H1 (cell line): Measurements from ENCODE around the gene MMD. TPM values are rescaled to one million over a fixed set of nuclear protein-coding genes. Genes with fewer than 3 reads are reported as not detected.

Experiments
- CTCF ChIA-PET: fragments of 300-600 bp; sonication (Branson Sonifier 250); formaldehyde crosslinking; loops from one replicate; lab custom pipeline; 2021; ENCODE audit not compliant: partially characterized antibody; lab: Charles Lee
- POLR2A ChIA-PET: fragments of 300-600 bp; sonication (Branson Sonifier 250); formaldehyde crosslinking; loops from one replicate; lab custom pipeline; 2021; ENCODE audit warnings: inconsistent platforms; ENCODE audit not compliant: partially characterized antibody; lab: Charles Lee
- DNase-seq, 2 experiments: peaks; one replicate each; pipeline versions ENCODE4 v3.0.0 to v3.0.0-alpha.2; 2010 to 2022; ENCODE audit warnings: low spot score in 2 of 2, low read depth in 1 of 2, mixed read lengths in 1 of 2
- FAIRE-seq: peaks from 2 replicates; lab custom pipeline; 2011; peaks lifted over from hg19 to GRCh38; lab: Jason Lieb, UNC
- H2AFZ ChIP-seq: 2 replicates; pipeline ENCODE4 v1.8.1; 2012; ENCODE audit warnings: low read length, inconsistent platforms
- H2AK5ac ChIP-seq: 2 replicates; pipeline ENCODE4 v1.6.1; 2013; ENCODE audit warnings: low read depth, low read length
- H2BK120ac ChIP-seq: replicated peaks from 2 replicates; pipeline ENCODE3; 2013; ENCODE audit warnings: low read depth, low read length, inconsistent platforms
- H2BK12ac ChIP-seq: 2 replicates; pipeline ENCODE4 v1.6.1; 2013; ENCODE audit warnings: low read depth, low read length
- H2BK15ac ChIP-seq: 2 replicates; pipeline ENCODE4 v1.6.1; 2013; ENCODE audit warnings: low read length
- H2BK20ac ChIP-seq: 2 replicates; pipeline ENCODE4 v1.6.1; 2013; ENCODE audit warnings: low read length
- H2BK5ac ChIP-seq: 2 replicates; pipeline ENCODE4 v1.6.1; 2013; ENCODE audit warnings: low read depth, low read length
- H3K14ac ChIP-seq: 2 replicates; pipeline ENCODE4 v1.6.1; 2013; ENCODE audit warnings: inconsistent platforms; ENCODE audit not compliant: insufficient read length
- H3K18ac ChIP-seq: 2 replicates; pipeline ENCODE4 v1.6.1; 2013; ENCODE audit warnings: low read length; ENCODE audit errors: extremely low read depth
- H3K23ac ChIP-seq: 2 replicates; pipeline ENCODE4 v1.6.1; 2013; ENCODE audit warnings: inconsistent platforms; ENCODE audit not compliant: insufficient read length
- H3K23me2 ChIP-seq: 2 replicates; pipeline ENCODE4 v1.6.1; 2013; ENCODE audit warnings: low read depth, low read length
- H3K27ac ChIP-seq: 2 replicates; pipeline ENCODE4 v1.6.1; 2011; ENCODE audit warnings: low read depth, low read length, inconsistent platforms
- H3K27me3 ChIP-seq, 4 experiments: replicated peaks in 1 of 4; 1 replicate in 1 of 4; 2 replicates in 3 of 4; pipeline versions ENCODE4 v1.6.1 to v1.8.1; 2011 to 2013; ENCODE audit warnings: low read length in 3 of 4, mild to moderate bottlenecking in 3 of 4, inconsistent platforms in 2 of 4, mixed read lengths in 2 of 4, moderate library complexity in 1 of 4; ENCODE audit not compliant: control insufficient read depth in 3 of 4, insufficient read depth in 3 of 4; ENCODE audit errors: extremely low read depth in 1 of 4
- H3K36me3 ChIP-seq, 4 experiments: 2 replicates each; pipeline versions ENCODE4 v1.6.1 to v1.8.1; 2011 to 2013; ENCODE audit warnings: mild to moderate bottlenecking in 4 of 4, low read length in 3 of 4, moderate library complexity in 2 of 4, control low read depth in 1 of 4, inconsistent platforms in 1 of 4; ENCODE audit not compliant: insufficient read depth in 4 of 4, control insufficient read depth in 2 of 4
- H3K4ac ChIP-seq: replicated peaks from 2 replicates; pipeline ENCODE3; 2013; ENCODE audit warnings: low read length, low read depth, mixed read lengths, inconsistent platforms; ENCODE audit not compliant: insufficient read length
- H3K4me1 ChIP-seq, 4 experiments: replicated peaks in 1 of 4; 1 replicate in 1 of 4; 2 replicates in 3 of 4; pipeline versions ENCODE4 v1.6.1 to v1.8.1; 2011 to 2013; ENCODE audit warnings: low read length in 3 of 4, inconsistent platforms in 2 of 4, mixed read lengths in 1 of 4; ENCODE audit not compliant: insufficient read depth in 4 of 4, control insufficient read depth in 3 of 4
- H3K4me2 ChIP-seq, 2 experiments: 2 replicates each; pipeline versions ENCODE4 v1.6.1 to v1.8.1; 2011 to 2013; ENCODE audit warnings: low read depth in 2 of 2, low read length in 2 of 2, control low read depth in 1 of 2, inconsistent platforms in 1 of 2, mild to moderate bottlenecking in 1 of 2; ENCODE audit not compliant: insufficient read depth in 1 of 2
- H3K4me3 ChIP-seq, 4 experiments: fragments of 200-600, 300-600 bp in 1 of 4; sonication (generic), shearing (Covaris generic), sonication (Bioruptor Twin) in 1 of 4; 2 replicates each; pipeline versions ENCODE4 v1.5.1 to v1.8.1; 2011 to 2016; ENCODE audit warnings: low read length in 4 of 4, low read depth in 3 of 4, control low read depth in 2 of 4, inconsistent platforms in 2 of 4, mild to moderate bottlenecking in 2 of 4, mixed read lengths in 1 of 4, moderate library complexity in 1 of 4; ENCODE audit not compliant: insufficient read depth in 2 of 4; ENCODE audit errors: extremely low read depth in 1 of 4
- H3K56ac ChIP-seq: replicated peaks from 2 replicates; pipeline ENCODE3; 2013; ENCODE audit warnings: low read depth, mild to moderate bottlenecking, mixed read lengths, low read length, inconsistent platforms; ENCODE audit not compliant: insufficient read length
- H3K79me1 ChIP-seq: 2 replicates; pipeline ENCODE4 v1.6.1; 2013; ENCODE audit warnings: low read depth, low read length, control low read depth
- H3K79me2 ChIP-seq, 2 experiments: 2 replicates each; pipeline versions ENCODE4 v1.6.1 to v1.8.1; 2012 to 2013; ENCODE audit warnings: low read length in 2 of 2, mild to moderate bottlenecking in 2 of 2, inconsistent platforms in 1 of 2; ENCODE audit not compliant: insufficient read depth in 2 of 2, control insufficient read depth in 1 of 2
- H3K9ac ChIP-seq, 4 experiments: replicated peaks in 1 of 4; 1 replicate in 1 of 4; 2 replicates in 3 of 4; pipeline versions ENCODE4 v1.6.1 to v1.8.1; 2011 to 2013; ENCODE audit warnings: low read depth in 3 of 4, low read length in 3 of 4, control low read depth in 2 of 4, mild to moderate bottlenecking in 2 of 4, moderate library complexity in 2 of 4, inconsistent platforms in 1 of 4; ENCODE audit errors: extremely low read depth in 1 of 4
- H3K9me3 ChIP-seq, 2 experiments: 2 replicates each; pipeline versions ENCODE4 v1.6.1 to v1.8.1; 2012 to 2013; ENCODE audit warnings: mild to moderate bottlenecking in 2 of 2, moderate library complexity in 2 of 2, control low read depth in 1 of 2, inconsistent platforms in 1 of 2, low read depth in 1 of 2, low read length in 1 of 2, mixed read lengths in 1 of 2; ENCODE audit not compliant: insufficient read depth in 2 of 2
- H4K20me1 ChIP-seq, 2 experiments: replicated peaks in 1 of 2; 2 replicates each; pipeline versions ENCODE3 to v1.8.1; 2011 to 2013; ENCODE audit warnings: inconsistent platforms in 2 of 2, low read length in 2 of 2, mild to moderate bottlenecking in 1 of 2; ENCODE audit not compliant: insufficient read depth in 2 of 2, control insufficient read depth in 1 of 2
- H4K5ac ChIP-seq: 2 replicates; pipeline ENCODE4 v1.6.1; 2013; ENCODE audit warnings: low read length, low read depth, mixed read lengths, inconsistent platforms; ENCODE audit not compliant: insufficient read length
- H4K8ac ChIP-seq: 2 replicates; pipeline ENCODE4 v1.8.0; 2013; ENCODE audit warnings: mild to moderate bottlenecking, moderate library complexity, low read length, inconsistent platforms; ENCODE audit not compliant: insufficient read depth; ENCODE audit errors: extremely low read depth
- H4K91ac ChIP-seq: replicated peaks from 2 replicates; pipeline ENCODE3; 2013; ENCODE audit warnings: low read length, mixed read lengths, inconsistent platforms; ENCODE audit not compliant: insufficient read length
- CBX5 ChIP-seq: fragments of 300-800, 300-1000 bp; sonication (generic); IDR thresholded peaks from 2 replicates; pipeline ENCODE4 v1.7.1; 2016; ENCODE audit warnings: antibody characterized with exemption, low read length, low read depth
- CBX8 ChIP-seq: fragments of 300-800, 300-1000 bp; sonication (generic); IDR thresholded peaks from 2 replicates; pipeline ENCODE4 v1.7.1; 2016; ENCODE audit warnings: low read depth, low read length, borderline replicate concordance
- CHD1 ChIP-seq: IDR thresholded peaks from 2 replicates; pipeline ENCODE4 v1.6.1; 2012; ENCODE audit warnings: low read depth, low read length, improper control_type of control experiment
- EGR1 ChIP-seq: IDR thresholded peaks from 2 replicates; pipeline ENCODE4 v1.6.1; 2011; ENCODE audit warnings: low read depth, low read length, borderline replicate concordance
- EZH2 ChIP-seq: fragments of 200-600 bp; sonication (generic); IDR thresholded peaks from 2 replicates; pipeline ENCODE4 v1.7.1; 2012; ENCODE audit warnings: low read depth, mild to moderate bottlenecking, moderate library complexity, low read length, inconsistent platforms; ENCODE audit not compliant: severe bottlenecking
- GABPA ChIP-seq: IDR thresholded peaks from 2 replicates; pipeline ENCODE4 v1.6.1; 2011; ENCODE audit warnings: mild to moderate bottlenecking, low read length, moderate library complexity, borderline replicate concordance; ENCODE audit not compliant: insufficient read depth
- NRF1 ChIP-seq: IDR thresholded peaks from 2 replicates; pipeline ENCODE4 v1.6.1; 2011; ENCODE audit warnings: mild to moderate bottlenecking, low read depth, low read length, improper control_type of control experiment
- POLR2AphosphoS5 ChIP-seq: IDR thresholded peaks from 2 replicates; pipeline ENCODE4 v1.6.1; 2011; ENCODE audit warnings: low read depth, low read length
- SIX5 ChIP-seq: IDR thresholded peaks from 2 replicates; pipeline ENCODE4 v1.6.1; 2011; ENCODE audit warnings: mild to moderate bottlenecking, low read depth, low read length
- WGBS, 2 experiments: shearing (Covaris generic) in 1 of 2; methylation state at CpG; one replicate each; pipeline versions ENCODE4 v1.1.6 to v1.1.7; 2013 to 2015; ENCODE audit warnings: low lambda C conversion rate in 2 of 2, mixed read lengths in 2 of 2, inconsistent platforms in 1 of 2, low coverage in 1 of 2, missing lambda C conversion rate in 1 of 2; ENCODE audit not compliant: insufficient replicate concordance in 2 of 2, insufficient coverage in 1 of 2, insufficient read length in 1 of 2; ENCODE audit errors: extremely low coverage in 1 of 2, missing lambda C conversion rate in 1 of 2; 5-methylcytosine and 5-hydroxymethylcytosine counted together
- polyA plus RNA-seq, 7 experiments: library from polyadenylated mRNA; depleted of rRNA in 3 of 7; stranded (reverse) in 5 of 7; unstranded in 2 of 7; fragments of >200 nt in 5 of 7; fragments of 200-250 nt in 2 of 7; gene quantifications; 1 replicate in 5 of 7; 2 replicates in 1 of 7; 4 replicates in 1 of 7; pipeline versions ENCODE4 v1.2.1 to v1.2.3, GENCODE V29; 2011 to 2013; ENCODE audit warnings: missing spikeins in 2 of 7, mixed read lengths in 2 of 7
- total RNA-seq: library from RNA; stranded (reverse); fragmentation: NEBNext Ultra II Directional; extraction: Animal tissue kit (Norgen Biotek cat#: 25700); gene quantifications from 2 replicates; pipeline ENCODE4 v1.2.1, GENCODE V29; 2021

Gene MMD
- total and polyA plus RNA-seq, 2 of the 8 experiments (the other 6 are each of a cell fraction or from before 2014, with no cell fraction given) = 28.2 to 37.8 TPM

DNA sequence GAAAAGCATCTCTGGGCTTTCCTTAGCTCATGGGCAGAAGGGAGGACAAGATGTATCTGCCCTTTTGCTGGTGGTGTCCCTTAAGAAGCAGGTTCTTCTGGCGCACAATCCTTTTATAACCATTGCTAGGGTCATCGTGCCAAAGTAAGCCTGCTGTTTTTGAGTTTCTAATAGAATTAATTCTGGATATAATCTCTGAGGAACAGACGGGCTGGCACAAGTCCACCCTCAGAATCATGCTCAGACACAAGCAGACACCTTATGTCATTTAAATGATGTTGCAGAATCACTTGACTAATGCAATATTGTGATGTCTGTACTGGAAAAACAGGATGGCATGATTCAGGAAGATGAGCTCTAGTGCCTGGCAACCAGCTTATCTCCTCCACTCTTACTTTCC, 18.8 kb upstream of the MMD start:
- Histone ChIP-seq H3K23me2 (no peaks in the 10 kb centered on the region), H4K91ac (no peak overlapping the region), H3K9me3 (no peaks in the 10 kb centered on the region), H2BK15ac (no peak overlapping the region), H3K79me2 (no peaks in the 10 kb centered on the region), H3K9ac (no peak overlapping the region), H2BK12ac (no peak overlapping the region), H4K8ac (no peak overlapping the region), H2AFZ (no peak overlapping the region), H3K4me2 (no peak overlapping the region), H3K79me1 (no peaks in the 10 kb centered on the region), H3K27me3 (no peaks in the 10 kb centered on the region), H3K4ac (no peak overlapping the region), H3K4me1 (peaks cover 0 to 7% (median 4%) of the 10 kb centered on the region in 4 experiments; a peak in 3 of 7 replicates), H3K18ac (no peak overlapping the region), H2BK20ac (no peak overlapping the region), H3K56ac (no peak overlapping the region), H4K20me1 (no peaks in the 10 kb centered on the region), H2BK120ac (no peak overlapping the region), H2AK5ac (no peak overlapping the region), H3K14ac (no peak overlapping the region), H3K27ac (no peak overlapping the region), H4K5ac (no peak overlapping the region), H3K4me3 (no peak overlapping the region), H3K23ac (no peak overlapping the region), H3K36me3 (no peaks in the 10 kb centered on the region), H2BK5ac (no peak overlapping the region)
- no peak for FAIRE-seq
- TF ChIP-seq CBX8 (no peak), CHD1 (no peak), EZH2 (no peak), GABPA (no peak), POLR2AphosphoS5 (no peak), CBX5 (no peak), EGR1 (no peak), NRF1 (no peak), SIX5 (no peak)
- POLR2A ChIA-PET = interaction anchor here (1.3 kb wide), 1 partner anchor 20 kb away, joined by 3 read pairs; no protein-coding TSS in a partner anchor
- no peak for DNase-seq
- CTCF ChIA-PET = interaction anchor here (1.1 to 1.5 kb wide), 2 partner anchors 59 to 74 kb away, joined by 3 read pairs; no protein-coding TSS in a partner anchor
- 83% methylated on average over 3 of the region's 3 CpGs; no CpG with 5 or more reads in 1 of the 2 experiments for WGBS, 2 experiments
